Brain microvascular endothelial cell (primary cell): ENCODE data around the gene PTGES2.
A peak's percentile ranks its signal among the peaks of the same experiment; 100 is the strongest.
"Not testable (repeated sequence)": the region's sequence is repeated elsewhere in the genome, so short reads cannot be mapped to it uniquely, and the experiment has no call there.

Experiments used
- DNase-seq: peaks from one replicate; pipeline ENCODE4 v3.0.0-alpha.2; 2020
- H3K27ac ChIP-seq: fragments of 250-450 bp; sonication (Bioruptor Pico); 2 replicates; pipeline ENCODE4 v1.5.1; 2020; ENCODE audit warnings: mild to moderate bottlenecking, moderate library complexity
- H3K27me3 ChIP-seq: fragments of 250-450 bp; sonication (Bioruptor Pico); replicated peaks from 2 replicates; pipeline ENCODE4 v1.5.1; 2020; ENCODE audit warnings: mild to moderate bottlenecking
- H3K36me3 ChIP-seq: fragments of 250-450 bp; sonication (Bioruptor Pico); replicated peaks from 2 replicates; pipeline ENCODE4 v1.5.1; 2020; ENCODE audit warnings: mild to moderate bottlenecking
- H3K4me3 ChIP-seq: 2 replicates; pipeline ENCODE4 v1.5.1; 2011; ENCODE audit warnings: low read depth, mild to moderate bottlenecking, control low read depth, low read length, moderate library complexity
- in situ Hi-C: cut with HindIII; loops from 2 replicates; pipeline ENCODE4 v1.10.0; 2017; ENCODE audit warnings: low sequenced_read_pairs, low pct_ligation_motif_present
- TF ChIP-seq, protein P1 (sequence below): IDR thresholded peaks from 2 replicates; pipeline ENCODE4 v1.5.1; 2011; ENCODE audit warnings: low read depth, mild to moderate bottlenecking, moderate library complexity, low read length, control low read depth, inconsistent platforms; ENCODE audit errors: missing control alignments

Gene PTGES2

DNA sequence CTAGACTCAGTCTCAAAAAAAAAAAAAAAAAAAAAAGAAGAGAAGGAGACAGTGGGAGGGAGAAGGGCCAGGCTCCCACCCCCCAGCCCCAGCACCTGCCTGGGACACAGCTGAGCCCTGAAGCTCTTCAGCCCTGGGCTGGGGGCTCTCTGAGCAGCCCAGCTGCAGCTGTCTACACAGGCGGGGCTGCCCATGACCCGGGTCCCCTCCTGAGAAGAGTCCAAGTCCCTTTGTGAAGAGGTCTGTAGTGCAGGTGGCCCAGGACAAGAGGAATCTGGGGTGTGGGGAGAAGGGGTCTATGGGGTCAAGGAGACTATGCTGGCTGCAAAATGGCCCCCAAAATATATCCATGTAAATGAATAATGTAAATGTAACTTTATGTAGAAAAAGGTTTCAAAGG, 15.1 kb upstream of the PTGES2 start:
- TF ChIP-seq, protein P1, sequence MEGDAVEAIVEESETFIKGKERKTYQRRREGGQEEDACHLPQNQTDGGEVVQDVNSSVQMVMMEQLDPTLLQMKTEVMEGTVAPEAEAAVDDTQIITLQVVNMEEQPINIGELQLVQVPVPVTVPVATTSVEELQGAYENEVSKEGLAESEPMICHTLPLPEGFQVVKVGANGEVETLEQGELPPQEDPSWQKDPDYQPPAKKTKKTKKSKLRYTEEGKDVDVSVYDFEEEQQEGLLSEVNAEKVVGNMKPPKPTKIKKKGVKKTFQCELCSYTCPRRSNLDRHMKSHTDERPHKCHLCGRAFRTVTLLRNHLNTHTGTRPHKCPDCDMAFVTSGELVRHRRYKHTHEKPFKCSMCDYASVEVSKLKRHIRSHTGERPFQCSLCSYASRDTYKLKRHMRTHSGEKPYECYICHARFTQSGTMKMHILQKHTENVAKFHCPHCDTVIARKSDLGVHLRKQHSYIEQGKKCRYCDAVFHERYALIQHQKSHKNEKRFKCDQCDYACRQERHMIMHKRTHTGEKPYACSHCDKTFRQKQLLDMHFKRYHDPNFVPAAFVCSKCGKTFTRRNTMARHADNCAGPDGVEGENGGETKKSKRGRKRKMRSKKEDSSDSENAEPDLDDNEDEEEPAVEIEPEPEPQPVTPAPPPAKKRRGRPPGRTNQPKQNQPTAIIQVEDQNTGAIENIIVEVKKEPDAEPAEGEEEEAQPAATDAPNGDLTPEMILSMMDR: no peak
- in situ Hi-C loops: no loop called here
- Histone ChIP-seq H3K4me3 (no peak overlapping the region), H3K27ac (no peak overlapping the region), H3K36me3 (no peaks in the 10 kb centered on the region), H3K27me3 (no peaks in the 10 kb centered on the region)
- DNase-seq: no peak

DNA sequence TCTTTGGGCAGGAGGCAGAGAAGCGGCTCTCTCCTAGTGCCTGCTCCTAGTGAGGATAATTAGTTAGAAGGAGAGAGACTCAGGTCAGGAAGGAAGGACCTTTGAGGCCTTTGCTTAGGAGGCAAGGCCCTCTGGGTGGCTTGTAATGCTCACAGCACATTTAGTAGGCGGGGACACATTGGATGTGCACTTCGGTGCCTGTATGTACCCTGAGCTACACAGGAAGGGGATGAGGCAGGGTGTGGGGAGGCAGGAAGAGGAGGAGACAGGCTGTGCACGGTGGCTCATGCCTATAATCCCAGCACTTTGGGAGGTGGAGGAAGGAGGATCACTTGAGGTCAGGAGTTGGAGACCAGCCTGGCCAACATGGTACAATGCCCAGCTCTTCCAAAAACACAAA, 14.5 kb upstream of the PTGES2 start:
- Histone ChIP-seq H3K27ac (no peak overlapping the region), H3K27me3 (no peaks in the 10 kb centered on the region), H3K4me3 (no peak overlapping the region), H3K36me3 (no peaks in the 10 kb centered on the region)
- TF ChIP-seq, protein P1: no peak
- DNase-seq: no peak
- in situ Hi-C loops: no loop called here

DNA sequence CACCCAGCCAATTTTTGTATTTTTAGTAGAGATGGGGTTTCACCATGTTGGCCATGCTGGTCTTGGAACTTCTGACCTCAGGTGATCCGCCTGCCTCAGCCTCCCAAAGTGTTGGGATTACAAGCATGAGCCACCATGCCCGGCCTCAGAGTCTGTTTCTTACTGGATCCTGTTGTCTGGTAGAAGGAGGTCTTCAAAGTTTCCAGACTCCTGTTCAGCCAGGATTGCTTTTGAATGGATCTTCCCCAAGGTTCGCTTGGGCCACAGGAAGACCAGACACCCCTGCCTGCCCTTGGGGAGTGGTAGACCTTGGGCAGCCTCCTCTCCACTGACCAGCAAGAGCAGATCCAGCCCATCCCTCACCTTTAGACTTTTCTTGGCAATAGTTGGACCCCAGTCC, 14.1 kb upstream of the PTGES2 start:
- no peak for DNase-seq
- Histone ChIP-seq H3K4me3 (no peak overlapping the region), H3K27ac (no peak overlapping the region), H3K27me3 (no peaks in the 10 kb centered on the region), H3K36me3 (no peaks in the 10 kb centered on the region)
- TF ChIP-seq, protein P1: no peak
- in situ Hi-C loops: no loop called here

DNA sequence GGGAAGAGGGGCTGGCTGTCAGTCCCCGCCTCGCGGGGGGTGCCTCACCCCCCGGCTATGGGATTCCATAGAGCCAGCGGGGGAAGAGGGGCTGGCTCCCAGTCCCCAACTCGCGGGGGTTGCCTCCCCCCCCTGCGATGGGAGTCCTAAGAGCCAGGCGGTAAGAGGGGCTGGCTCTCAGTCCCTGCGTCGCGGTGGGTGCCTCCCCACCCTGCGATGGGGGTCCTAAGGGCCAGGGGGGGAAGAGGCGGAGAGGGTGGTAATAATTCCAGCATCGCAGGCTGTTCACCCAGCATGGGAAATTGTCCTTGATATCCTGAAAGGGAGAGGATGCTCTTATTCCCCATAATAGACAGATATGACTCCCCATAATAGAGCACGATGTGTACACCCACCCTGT, 12.1 kb upstream of the PTGES2 start:
- in situ Hi-C loops: no loop called here

DNA sequence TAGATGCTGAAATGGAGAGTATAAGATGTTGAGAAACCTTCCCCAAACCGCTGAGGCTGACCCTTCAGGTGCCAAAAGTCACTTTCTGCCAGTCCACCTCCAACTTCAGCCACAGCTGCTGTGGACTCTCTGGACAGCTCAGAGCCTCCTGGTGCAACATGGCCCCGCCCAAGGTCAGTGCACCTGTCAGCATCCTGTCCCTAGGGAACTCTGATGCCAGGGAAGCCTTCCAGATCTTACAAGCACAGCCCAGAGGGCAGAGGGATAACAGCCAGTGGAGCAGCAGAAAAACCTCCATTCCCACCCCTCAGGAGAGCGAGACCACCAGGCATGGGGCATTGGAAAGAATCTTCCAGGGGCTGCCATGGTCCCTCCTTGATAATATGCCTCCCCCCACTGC, 10.5 kb upstream of the PTGES2 start:
- no peak for DNase-seq
- in situ Hi-C loops: no loop called here
- H3K27ac ChIP-seq: no peak overlapping the region
- TF ChIP-seq, protein P1: no peak
- H3K36me3 ChIP-seq: no peaks in the 10 kb centered on the region
- H3K27me3 ChIP-seq: peaks cover 2% of the 10 kb centered on the region
- H3K4me3 ChIP-seq: no peak overlapping the region

More for the DNA sequence above, 12.1 kb upstream of the PTGES2 start:
- H3K27me3 ChIP-seq: no peaks in the 10 kb centered on the region
- H3K36me3 ChIP-seq: no peaks in the 10 kb centered on the region
- no peak for DNase-seq
- H3K27ac ChIP-seq: no peak overlapping the region
- no peak overlapping the region for H3K4me3 ChIP-seq
- TF ChIP-seq, protein P1: no peak

DNA sequence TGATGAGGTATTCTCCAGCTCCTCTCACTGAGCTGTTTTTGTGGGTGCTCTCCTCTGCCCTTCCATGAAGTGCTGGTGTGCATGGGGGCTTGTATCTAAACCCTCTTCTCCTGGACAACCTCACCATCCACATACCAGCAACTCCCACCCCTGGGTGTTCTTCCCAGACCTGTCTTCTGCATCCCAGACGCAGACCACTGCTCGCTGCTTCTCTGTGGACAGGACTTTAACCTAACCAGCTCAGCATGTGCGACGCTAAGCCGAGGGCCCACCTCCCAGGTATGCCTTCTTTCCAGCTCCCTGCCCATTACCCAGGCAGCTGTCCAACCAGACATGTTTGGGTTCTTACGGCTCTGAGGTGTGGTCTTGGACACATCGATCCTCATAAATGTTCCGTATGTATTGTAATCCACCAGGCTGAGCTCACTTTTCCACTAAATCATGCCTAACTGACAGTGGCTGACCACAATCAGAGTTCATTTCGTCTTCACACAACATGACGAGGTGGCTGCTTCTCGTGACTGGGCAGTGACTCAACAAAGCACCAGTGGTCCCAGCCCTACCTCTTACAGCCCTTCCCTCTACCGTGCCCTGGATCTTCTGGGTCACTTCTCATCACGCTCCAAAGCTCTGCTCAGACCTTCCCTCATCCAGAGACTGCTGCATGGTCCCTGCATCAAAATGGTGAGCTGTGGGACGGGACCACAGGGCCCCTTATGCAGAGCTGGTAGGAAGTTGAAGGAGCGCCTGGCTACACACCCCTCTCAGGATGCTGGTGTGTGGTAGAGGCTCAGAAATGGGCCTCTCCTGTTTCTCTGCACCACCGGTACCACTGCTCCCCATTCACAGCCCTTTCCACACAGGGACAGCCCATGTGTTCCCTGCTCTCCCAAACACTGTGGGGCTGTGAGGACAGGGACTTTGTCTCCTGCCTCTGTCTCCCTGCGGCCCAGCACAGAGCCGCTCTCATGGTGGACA, 9.6 kb upstream of the PTGES2 start:
- Histone ChIP-seq H3K36me3 (no peaks in the 10 kb centered on the region), H3K4me3 (no peak overlapping the region), H3K27me3 (peaks cover 2% of the 10 kb centered on the region), H3K27ac (no peak overlapping the region)
- peak; percentile 56 for DNase-seq
- TF ChIP-seq, protein P1: no peak
- in situ Hi-C loops: no loop called here

DNA sequence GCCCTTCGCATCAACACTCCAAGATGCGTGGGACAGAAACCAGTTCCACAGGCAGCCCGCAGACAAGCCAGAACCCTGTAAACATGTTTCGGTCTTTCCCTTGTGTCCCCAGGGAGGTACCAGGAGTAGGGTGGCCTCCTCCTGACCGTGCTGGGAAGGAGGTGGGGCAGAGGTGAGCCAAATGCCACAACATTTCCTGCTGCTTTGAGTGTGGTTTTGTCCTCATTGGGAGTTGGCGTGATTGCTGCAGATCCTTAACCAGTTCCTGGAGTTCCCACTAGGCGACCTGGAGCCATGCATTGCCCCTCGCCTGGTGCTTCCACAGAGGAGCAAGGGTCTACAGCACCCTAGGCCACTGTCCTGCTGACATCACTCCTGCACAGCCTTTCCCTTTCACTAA, 8.0 kb upstream of the PTGES2 start:
- in situ Hi-C loops, H3K4me3 ChIP-seq, DNase-seq, H3K27me3 ChIP-seq, H3K27ac ChIP-seq, H3K36me3 ChIP-seq: not testable (repeated sequence)

DNA sequence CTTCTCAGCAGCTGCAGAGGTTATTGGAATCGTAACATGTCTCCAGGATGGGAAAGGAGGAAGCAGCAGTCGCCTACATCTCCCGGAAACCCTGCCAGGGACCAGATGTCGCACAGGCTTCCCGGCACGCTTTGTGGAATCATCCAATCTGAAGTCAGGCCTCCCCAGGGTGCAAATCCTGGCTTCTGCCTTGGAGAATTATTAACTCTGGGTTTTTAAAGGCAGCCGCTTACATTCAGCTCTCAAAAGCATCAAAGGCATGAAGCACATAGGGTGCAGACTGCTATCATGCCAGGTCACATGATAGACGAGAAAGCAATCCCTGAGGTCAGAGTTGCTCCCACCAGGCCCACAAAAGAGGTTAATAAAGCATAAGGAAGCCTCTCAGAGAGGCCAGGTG, 4.6 kb upstream of the PTGES2 start:
- in situ Hi-C loops, H3K27ac ChIP-seq, H3K27me3 ChIP-seq, H3K4me3 ChIP-seq, DNase-seq, H3K36me3 ChIP-seq: not testable (repeated sequence)

DNA sequence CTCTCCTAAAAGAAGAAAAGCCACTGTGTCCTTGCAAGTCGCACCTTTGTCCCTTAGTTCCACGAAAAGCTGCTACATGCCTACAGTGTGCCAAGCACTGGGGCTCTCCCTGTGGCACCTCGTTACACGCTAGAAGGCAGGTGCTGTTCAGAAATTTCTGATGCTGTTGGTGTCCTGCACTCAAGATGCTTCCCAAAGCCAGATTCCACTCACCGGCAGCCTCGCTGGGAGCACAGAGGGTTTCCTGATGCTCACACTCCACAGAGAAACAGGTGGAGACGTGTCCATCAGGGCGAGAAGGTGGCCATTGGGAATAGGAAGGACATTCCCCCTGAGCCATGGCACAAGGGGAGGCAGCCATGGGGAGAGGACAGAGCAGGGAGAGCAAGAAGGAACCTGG, 3.8 kb upstream of the PTGES2 start:
- H3K27ac ChIP-seq, H3K27me3 ChIP-seq, H3K36me3 ChIP-seq, H3K4me3 ChIP-seq, DNase-seq, in situ Hi-C loops: not testable (repeated sequence)
